Measurements from ENCODE around the gene FOXP1. TPM values are rescaled to one million over a fixed set of nuclear protein-coding genes. Genes with fewer than 3 reads are reported as not detected.
A peak's percentile ranks its signal among the peaks of the same experiment; 100 is the strongest.

Gene FOXP1
- total RNA-seq, 2 experiments from 2014 or later, result 493 to 508 TPM

DNA sequence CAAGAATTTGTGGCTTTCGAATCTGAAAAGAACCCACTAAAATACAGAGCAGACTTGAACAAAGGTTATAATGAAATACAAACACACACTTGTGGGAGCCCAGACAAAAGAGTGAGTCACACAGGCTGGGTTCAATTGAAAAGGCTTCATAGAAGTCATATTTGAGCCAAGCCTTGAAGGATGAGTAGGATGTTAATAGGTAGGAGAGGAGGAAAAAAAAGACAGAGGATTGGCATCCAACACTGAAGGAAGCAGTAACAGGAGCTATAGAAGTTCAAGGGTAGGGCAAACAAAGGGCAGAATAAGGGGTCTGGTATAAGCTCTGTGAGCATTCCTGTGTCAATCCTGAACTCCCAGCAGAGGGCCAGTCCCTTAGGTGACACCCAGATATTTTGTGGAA, 325.4 kb downstream of the FOXP1 start:
- Mint-ChIP-seq H3K36me3 (ENCODE audit: low read depth) (peaks cover 72% of the 10 kb centered on the region), H3K4me3 (no peak overlapping the region), H3K9me3 (no peaks in the 10 kb centered on the region), H3K27me3 (no peaks in the 10 kb centered on the region), H3K4me1 (ENCODE audit: low read depth) (peaks cover 72% of the 10 kb centered on the region), H3K27ac (peak overlapping the region; percentile 38)
- DNase-seq (peak in 1 of 14 experiments; percentile 27), ATAC-seq (ENCODE audit: poor library complexity) (no peak)
- intact Hi-C loops (cut with DNase I, micrococcal nuclease), result no loop called here
- TF ChIP-seq, protein P1, sequence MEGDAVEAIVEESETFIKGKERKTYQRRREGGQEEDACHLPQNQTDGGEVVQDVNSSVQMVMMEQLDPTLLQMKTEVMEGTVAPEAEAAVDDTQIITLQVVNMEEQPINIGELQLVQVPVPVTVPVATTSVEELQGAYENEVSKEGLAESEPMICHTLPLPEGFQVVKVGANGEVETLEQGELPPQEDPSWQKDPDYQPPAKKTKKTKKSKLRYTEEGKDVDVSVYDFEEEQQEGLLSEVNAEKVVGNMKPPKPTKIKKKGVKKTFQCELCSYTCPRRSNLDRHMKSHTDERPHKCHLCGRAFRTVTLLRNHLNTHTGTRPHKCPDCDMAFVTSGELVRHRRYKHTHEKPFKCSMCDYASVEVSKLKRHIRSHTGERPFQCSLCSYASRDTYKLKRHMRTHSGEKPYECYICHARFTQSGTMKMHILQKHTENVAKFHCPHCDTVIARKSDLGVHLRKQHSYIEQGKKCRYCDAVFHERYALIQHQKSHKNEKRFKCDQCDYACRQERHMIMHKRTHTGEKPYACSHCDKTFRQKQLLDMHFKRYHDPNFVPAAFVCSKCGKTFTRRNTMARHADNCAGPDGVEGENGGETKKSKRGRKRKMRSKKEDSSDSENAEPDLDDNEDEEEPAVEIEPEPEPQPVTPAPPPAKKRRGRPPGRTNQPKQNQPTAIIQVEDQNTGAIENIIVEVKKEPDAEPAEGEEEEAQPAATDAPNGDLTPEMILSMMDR (IDR thresholded peaks at IDR 0.05), result no peak
- Histone ChIP-seq H3K27me3 (ENCODE audit: control insufficient read depth in 1 of 2, insufficient read depth in 2 of 2, low read length in 2 of 2) (no peaks in the 10 kb centered on the region), H3K4me1 (ENCODE audit: insufficient read depth, low read length) (peaks cover 14% of the 10 kb centered on the region), H3K9me3 (ENCODE audit: control insufficient read depth in 1 of 2, insufficient read depth in 1 of 2, low read length in 2 of 2) (no peaks in the 10 kb centered on the region), H3K27ac (ENCODE audit: low read depth in 1 of 2, low read length in 2 of 2) (no peak overlapping the region), H3K36me3 (ENCODE audit: insufficient read depth, low read length) (no peaks in the 10 kb centered on the region), H3K4me3 (ENCODE audit: low read length) (no peak overlapping the region)
- ChIA-PET POLR2A (interaction anchor here (1.1 kb wide), 1 partner anchor 189 kb away, joined by 3 read pairs; no protein-coding TSS in a partner anchor), CTCF (no interaction called here)

DNA sequence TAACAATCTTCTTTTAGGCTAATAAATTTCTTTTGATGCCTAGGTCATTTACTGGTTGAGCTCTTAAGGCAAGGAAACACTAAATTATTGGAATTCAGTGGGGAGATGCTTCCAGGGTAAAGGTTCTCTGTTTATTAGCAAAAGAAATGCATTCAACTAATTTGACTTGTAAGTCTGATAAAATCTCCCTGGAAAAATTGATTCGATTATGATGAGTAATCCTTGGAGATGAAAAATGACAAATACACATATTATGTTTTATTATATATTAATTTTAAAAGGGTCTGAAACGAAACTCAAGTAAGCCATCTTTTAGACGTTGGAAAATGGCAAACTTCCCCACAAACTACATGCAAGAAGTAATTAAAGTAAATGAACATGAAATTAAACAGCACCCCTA, 328.0 kb downstream of the FOXP1 start:
- Histone ChIP-seq H3K4me3 (ENCODE audit: low read length) (no peak overlapping the region), H3K9me3 (ENCODE audit: control insufficient read depth in 1 of 2, insufficient read depth in 1 of 2, low read length in 2 of 2) (no peaks in the 10 kb centered on the region), H3K27ac (ENCODE audit: low read depth in 1 of 2, low read length in 2 of 2) (no peak overlapping the region), H3K4me1 (ENCODE audit: insufficient read depth, low read length) (peaks cover 13% of the 10 kb centered on the region), H3K27me3 (ENCODE audit: control insufficient read depth in 1 of 2, insufficient read depth in 2 of 2, low read length in 2 of 2) (no peaks in the 10 kb centered on the region), H3K36me3 (ENCODE audit: insufficient read depth, low read length) (no peaks in the 10 kb centered on the region)
- CTCF ChIA-PET, result interaction anchor here (1.0 kb wide), 1 partner anchor 30 kb away, joined by 3 read pairs; no protein-coding TSS in a partner anchor
- Mint-ChIP-seq H3K36me3 (ENCODE audit: low read depth) (peaks cover 78% of the 10 kb centered on the region), H3K27ac (peak overlapping the region; percentile 72), H3K4me1 (ENCODE audit: low read depth) (peaks cover 79% of the 10 kb centered on the region), H3K27me3 (no peaks in the 10 kb centered on the region), H3K4me3 (no peak overlapping the region), H3K9me3 (no peaks in the 10 kb centered on the region)
- TF ChIP-seq, protein P1 (IDR thresholded peaks at IDR 0.05), result no peak
- ATAC-seq (ENCODE audit: poor library complexity) (no peak), DNase-seq (no peak)
- POLR2A ChIA-PET, result no interaction called here
- intact Hi-C loops (cut with DNase I, micrococcal nuclease), result no loop called here

DNA sequence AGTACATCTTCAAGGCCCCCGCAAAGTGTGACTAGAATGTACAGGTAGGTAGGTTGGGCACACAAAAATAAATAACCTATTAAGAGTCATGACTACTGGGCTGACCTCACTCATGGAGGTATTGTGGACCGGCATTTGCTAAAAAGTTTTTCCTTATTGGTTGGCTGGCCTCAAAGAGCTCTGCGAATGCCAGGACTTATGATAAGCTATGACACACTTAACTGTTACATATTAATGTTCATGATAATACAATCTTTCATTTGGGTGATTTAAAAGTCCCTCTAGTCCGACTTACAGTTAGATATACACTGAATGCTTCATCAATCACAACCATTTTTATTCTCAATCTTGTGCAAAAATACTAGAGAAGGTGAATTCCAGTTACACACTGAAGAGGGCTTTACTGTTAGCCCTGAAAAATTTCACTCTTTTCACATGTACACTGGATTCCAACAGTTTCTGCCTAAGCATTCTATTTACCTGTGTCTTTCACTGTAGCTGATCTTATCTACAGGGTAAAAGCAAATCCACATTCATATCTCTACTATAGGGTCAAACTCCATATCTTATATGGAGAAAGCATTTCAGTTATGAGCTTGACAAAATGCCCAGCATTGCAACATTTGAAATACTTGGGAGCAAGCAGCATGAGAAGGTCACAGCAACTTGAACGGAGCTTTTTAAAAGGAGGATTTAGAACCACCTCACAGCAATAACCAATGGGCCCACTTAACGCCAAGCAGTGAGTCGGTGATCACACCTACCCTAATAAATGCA, 329.1 kb downstream of the FOXP1 start:
- Mint-ChIP-seq H3K36me3 (ENCODE audit: low read depth) (peaks cover 75% of the 10 kb centered on the region), H3K4me1 (ENCODE audit: low read depth) (peaks cover 85% of the 10 kb centered on the region)
- CTCF ChIA-PET, result no interaction called here

More for the DNA sequence above, 329.1 kb downstream of the FOXP1 start:
- Mint-ChIP-seq H3K4me3 (no peak overlapping the region), H3K27me3 (no peaks in the 10 kb centered on the region), H3K27ac (peak overlapping the region; percentile 72), H3K9me3 (no peaks in the 10 kb centered on the region)
- no peak for DNase-seq
- peaks cover 20% of the 10 kb centered on the region for H3K4me1 ChIP-seq (ENCODE audit: insufficient read depth, low read length)
- H3K4me3 ChIP-seq (ENCODE audit: low read length), result no peak overlapping the region
- no peak overlapping the region for H3K27ac ChIP-seq (ENCODE audit: low read depth in 1 of 2, low read length in 2 of 2)
- POLR2A ChIA-PET, result interaction anchor here (1.5 kb wide), 1 partner anchor 10 kb away, joined by 4 read pairs; no protein-coding TSS in a partner anchor
- no peaks in the 10 kb centered on the region for H3K27me3 ChIP-seq (ENCODE audit: control insufficient read depth in 1 of 2, insufficient read depth in 2 of 2, low read length in 2 of 2)
- no peak for ATAC-seq (ENCODE audit: poor library complexity)
- H3K9me3 ChIP-seq (ENCODE audit: control insufficient read depth in 1 of 2, insufficient read depth in 1 of 2, low read length in 2 of 2), result no peaks in the 10 kb centered on the region
- TF ChIP-seq, protein P1 (IDR thresholded peaks at IDR 0.05), result no peak
- H3K36me3 ChIP-seq (ENCODE audit: insufficient read depth, low read length), result peaks cover 4% of the 10 kb centered on the region
- intact Hi-C loops (cut with DNase I, micrococcal nuclease), result no loop called here
